Heart left ventricle (tissue), 13 donors: ENCODE results near the gene STN1.

Experiments used
- POLR2A ChIP-seq, 2 donors: fragments of 450-650 bp; IDR thresholded peaks; one replicate each; pipeline ENCODE4 v1.6.1; 2017; ENCODE audit warnings: antibody characterized with exemption in 2 of 2, mild to moderate bottlenecking in 2 of 2, moderate library complexity in 2 of 2
- TF ChIP-seq, protein P1 (sequence below), 12 donors: fragments of 200-600 bp; sonication (generic) in 4 of 12; IDR thresholded peaks; one replicate each; pipeline versions ENCODE4 v1.5.0 to v1.8.0; 2018 to 2022; ENCODE audit warnings: antibody characterized with exemption in 12 of 12, mild to moderate bottlenecking in 5 of 12
- donor health status: ischemic (EF 13 %, LVEDD 7.1; RV severe dilation, severe dysfunction).
- donor health status: DM: no; HTN: yes; CAD: no.
- donor health status: DM: no; HTN: no; CAD: no.
- donor health status: ischemic (EF 25% LVEDD 6.9; RV normal size, moderate dysfunction).
- donor health status: ischemic (EF 25% LVEDD 5.7; RV mildly dilated, moderate dysfunction).
- donor health status: ischemic (EF 35%, LVEDD 5.7; RV mildly dilated, moderate dysfunction).
- donor health status: nonischemic (EF 11% LVEDD 7.7; RV severe dilation, severe dysfunction).
- donor health status: DM: yes; HTN: yes; CAD: no.
- donor health status: PGD.
- donor health status: ischemic (EF 29% LVEDD 5.4; RV normal size, mild dysfunction).
- donor health status: nonischemic (EF 23%, LVEDD 6.1; RV moderate dilation, normal function).

- TF ChIP-seq POLR2A (IDR thresholded peaks at IDR 0.05): no peak
- TF ChIP-seq, protein P1, sequence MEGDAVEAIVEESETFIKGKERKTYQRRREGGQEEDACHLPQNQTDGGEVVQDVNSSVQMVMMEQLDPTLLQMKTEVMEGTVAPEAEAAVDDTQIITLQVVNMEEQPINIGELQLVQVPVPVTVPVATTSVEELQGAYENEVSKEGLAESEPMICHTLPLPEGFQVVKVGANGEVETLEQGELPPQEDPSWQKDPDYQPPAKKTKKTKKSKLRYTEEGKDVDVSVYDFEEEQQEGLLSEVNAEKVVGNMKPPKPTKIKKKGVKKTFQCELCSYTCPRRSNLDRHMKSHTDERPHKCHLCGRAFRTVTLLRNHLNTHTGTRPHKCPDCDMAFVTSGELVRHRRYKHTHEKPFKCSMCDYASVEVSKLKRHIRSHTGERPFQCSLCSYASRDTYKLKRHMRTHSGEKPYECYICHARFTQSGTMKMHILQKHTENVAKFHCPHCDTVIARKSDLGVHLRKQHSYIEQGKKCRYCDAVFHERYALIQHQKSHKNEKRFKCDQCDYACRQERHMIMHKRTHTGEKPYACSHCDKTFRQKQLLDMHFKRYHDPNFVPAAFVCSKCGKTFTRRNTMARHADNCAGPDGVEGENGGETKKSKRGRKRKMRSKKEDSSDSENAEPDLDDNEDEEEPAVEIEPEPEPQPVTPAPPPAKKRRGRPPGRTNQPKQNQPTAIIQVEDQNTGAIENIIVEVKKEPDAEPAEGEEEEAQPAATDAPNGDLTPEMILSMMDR (IDR thresholded peaks at IDR 0.05): peak in 5 of 12 donors; percentile 7 to 52 (median 13)
These were observed 62.6 kb downstream of the STN1 start, which contains the start of gene SH3PXD2A for GRCh38 chr10:103855424-103855823.
